Activated CD8-positive, alpha-beta memory T cell treated with anti-CD3 and anti-CD28 coated beads for 1 hour (primary cell): Measurements from ENCODE around the gene DEPDC5.
A peak's percentile ranks its signal among the peaks of the same experiment; 100 is the strongest.
"Not testable (repeated sequence)": the region's sequence is repeated elsewhere in the genome, so short reads cannot be mapped to it uniquely, and the experiment has no call there.

Experiments used
- DNase-seq, 2 donors: peaks; one replicate each; pipeline ENCODE4 v3.0.0-alpha.2; 2020; ENCODE audit warnings: low read depth in 1 of 2; ENCODE audit errors: extremely low read depth in 1 of 2

DEPDC5 gene

GRCh38 chr22:31748490-31748889 is 5.3 kb upstream of the DEPDC5 start:
- DNase-seq, result no peak

- peak; percentile 92 to 100 for DNase-seq
These were observed 4.0 kb upstream of the DEPDC5 start, which contains the start of gene PRR14L for GRCh38 chr22:31749636-31750364. PRR14L (minus strand) TSS chr22:31750132; CDS start chr22:31738860, 11,272 bp downstream.

DNA sequence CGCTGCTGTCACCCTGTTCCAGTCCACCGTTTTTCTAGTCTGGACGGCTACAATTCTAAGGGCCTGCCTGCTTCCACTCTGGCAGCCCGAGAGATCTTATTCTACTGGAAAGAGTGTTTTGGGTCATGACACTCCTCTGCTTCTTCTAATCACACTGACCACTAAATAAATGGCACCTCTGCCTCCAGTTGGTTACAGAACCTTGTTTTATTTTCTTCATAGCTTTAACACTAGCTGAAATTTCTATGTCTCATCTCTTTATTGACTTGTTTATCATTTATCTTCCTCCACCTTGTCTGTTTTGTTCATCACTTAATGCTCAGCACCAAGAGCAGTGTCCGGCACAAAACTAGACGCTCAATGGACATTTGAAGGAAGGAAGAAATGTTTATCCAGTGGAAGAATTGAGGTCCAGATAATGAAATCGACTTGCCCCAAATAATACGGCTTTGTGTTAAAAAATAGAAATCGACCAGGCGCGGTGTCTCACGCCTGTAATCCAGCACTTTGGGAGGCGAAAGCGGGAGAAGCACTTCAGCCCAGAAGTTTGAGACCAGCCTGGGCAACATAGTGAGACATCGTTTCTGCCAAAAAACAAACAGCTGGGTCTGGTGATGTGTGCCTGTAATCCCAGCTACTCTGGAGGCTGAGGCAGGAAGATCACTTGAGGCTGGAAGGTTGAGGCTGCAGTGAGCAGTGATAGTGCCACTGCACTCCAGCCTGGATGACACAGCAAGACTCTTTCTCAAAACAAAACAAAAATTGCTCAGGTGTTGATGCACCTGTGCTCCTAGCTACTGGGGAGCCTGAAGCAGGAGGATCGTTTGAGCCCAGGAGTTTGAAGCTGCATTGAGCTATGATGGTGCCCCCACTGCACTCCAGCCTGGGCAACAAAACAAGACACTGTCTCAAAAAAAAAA is 3.2 kb upstream of the DEPDC5 start:
- DNase-seq, result no peak

- no peak for DNase-seq
These were observed 1.5 kb upstream of the DEPDC5 start for GRCh38 chr22:31752096-31752847.

DNA sequence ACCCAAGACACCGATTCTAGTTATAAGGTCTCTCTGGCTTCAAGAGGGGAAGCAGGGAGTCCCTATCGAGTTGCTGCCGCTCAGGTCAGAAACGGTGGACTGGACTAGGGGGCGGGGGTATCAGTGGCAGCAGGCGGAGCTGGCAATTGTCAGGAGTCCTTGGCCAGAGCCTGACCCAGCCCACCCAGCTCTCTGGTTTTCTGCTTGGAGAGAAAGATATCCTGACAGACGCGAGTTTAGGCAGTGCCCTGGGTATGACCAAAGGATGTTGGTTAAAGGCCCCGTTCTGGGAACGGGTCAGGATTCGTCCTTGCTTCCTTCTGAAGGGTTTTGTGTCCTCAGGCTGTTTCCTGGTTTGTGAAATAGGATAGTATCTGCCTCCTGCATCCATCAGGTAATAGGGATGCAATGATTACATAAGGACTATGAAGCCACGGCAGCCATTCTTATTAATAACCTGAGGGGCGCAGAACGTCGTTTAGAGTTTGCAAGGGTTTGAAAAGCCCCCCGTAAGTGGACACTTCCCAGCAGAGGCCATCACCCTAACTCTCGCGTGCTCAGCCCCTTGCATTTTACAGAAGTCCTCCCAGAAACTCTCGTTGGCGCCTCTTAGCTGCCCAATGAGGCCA is 700 bp upstream of the DEPDC5 start:
- no peak for DNase-seq

DNA sequence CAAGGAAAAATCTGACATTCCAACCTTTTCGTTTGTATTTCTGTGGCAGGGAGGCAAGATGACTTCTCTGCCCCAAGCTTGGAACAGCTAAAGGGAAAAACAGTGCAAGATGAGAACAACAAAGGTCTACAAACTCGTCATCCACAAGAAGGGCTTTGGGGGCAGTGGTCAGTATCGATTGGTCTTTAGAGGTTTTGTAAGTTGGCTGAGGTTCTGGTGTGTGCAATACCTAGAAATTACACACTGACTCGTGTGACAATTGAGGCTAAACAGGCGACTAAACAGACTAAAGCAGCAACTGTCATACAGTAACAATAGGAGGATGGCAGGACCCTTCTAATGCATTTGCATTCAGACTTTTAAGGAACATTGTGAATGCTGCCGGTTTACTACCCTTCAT is 994 bp downstream of the DEPDC5 start:
- no peak for DNase-seq

DNA sequence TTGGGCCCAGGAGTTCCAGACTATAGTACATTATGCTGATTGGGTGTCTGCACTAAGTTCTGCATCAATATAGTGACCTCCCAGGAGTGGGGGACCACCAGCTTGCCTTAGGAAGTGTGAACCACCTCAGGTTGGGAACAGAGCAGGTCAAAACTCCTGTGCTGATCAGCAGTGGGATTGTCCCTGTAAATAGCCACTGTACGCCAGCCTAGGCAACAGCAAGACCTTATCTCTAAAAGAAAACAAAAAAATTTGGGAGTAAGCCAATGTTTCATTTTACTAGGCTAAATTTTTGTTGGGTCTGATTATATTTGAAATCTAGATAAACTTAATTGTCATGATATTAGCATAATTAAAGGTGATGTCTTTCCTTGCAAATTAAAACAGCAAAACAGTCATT is 3.4 kb downstream of the DEPDC5 start:
- DNase-seq, result no peak

DNA sequence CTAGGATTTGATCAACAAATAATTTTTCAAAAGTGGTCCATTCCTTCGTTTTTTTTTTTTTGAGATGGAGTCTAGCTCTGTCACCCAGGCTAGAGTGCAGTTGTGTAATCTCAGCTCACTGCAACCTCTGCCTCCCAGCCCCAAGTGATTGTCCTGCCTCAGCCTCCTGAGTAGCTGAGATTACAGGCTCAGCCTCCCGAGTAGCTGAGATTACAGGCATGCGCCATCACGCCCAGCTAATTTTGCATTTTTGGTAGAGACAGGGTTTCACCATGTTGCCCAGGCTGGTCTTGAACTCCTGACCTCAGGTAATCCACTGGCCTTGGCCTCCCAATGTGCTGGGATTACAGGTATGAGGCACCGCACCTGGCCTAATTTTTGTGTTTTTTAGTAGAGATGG is 5.0 kb downstream of the DEPDC5 start:
- not testable (repeated sequence) for DNase-seq

DNA sequence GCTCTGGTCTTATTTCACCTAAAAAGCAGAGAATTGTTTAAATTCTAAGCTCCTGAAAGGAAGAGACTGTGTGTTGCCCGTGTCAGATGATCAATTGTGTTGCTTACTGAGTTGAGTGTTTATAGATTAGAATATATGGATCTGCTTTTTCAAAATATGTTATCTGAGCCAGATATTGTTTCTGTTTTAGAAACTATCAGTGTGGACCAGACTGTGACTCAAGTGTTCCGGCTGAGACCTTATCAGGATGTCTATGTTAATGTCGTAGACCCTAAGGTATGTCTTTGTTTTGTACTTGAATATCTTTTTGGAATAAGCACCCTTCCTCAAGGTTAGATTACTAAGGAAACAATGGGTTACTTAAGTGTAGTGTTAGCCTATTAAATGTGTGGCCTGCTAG is 11.0 kb downstream of the DEPDC5 start:
- DNase-seq, result no peak

DNA sequence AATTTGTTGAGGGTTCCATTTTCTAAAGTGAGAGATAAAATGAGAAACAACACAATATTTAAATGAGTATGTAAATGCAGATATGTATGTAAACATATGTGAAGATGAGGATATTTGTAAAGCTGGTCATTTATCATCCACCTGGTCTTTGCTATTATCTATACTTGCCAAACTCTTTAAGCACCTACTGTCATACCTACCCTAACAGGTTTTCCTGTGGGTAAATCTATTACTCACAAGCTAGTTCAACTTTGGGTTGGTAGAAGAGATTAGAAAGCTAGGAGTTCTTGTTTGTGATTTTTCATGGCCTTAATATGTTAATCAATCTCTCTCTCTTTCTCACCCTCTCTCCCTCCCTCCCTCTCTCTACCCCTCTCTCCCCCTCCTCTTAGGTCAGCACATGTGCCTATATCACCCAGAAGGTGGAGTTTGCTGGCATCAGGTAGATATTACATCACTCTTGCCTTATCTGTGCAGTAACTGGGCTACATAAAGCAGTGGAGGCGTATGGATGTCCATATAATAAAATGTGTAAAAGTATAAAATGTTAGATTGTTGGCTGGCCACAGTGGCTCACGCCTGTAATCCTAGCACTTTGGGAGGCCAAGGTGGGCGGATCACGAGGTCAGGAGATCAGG is 14.7 kb downstream of the DEPDC5 start:
- DNase-seq, result no peak

- no peak for DNase-seq
These were observed 19.6 kb downstream of the DEPDC5 start for GRCh38 chr22:31773416-31773815.

DNA sequence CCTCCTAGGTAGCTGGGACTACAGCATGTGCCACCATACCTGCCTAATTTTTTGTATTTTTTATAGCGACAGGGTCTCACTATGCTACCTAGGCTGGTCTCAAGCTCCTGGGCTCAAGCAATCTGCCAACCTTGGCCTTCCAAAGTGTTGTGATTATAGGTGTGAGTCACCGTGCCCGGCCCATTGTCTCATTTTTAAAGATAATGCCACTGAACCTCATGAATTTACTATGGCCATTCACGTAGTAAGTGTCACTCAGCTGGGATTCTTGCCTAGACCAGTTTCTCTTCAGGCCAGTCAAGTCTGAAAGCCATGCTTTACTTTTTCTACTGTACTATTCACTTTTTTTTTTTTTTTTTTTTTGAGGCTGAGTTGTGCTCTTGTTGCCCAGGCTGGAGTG is 22.4 kb downstream of the DEPDC5 start:
- DNase-seq, result no peak

DNA sequence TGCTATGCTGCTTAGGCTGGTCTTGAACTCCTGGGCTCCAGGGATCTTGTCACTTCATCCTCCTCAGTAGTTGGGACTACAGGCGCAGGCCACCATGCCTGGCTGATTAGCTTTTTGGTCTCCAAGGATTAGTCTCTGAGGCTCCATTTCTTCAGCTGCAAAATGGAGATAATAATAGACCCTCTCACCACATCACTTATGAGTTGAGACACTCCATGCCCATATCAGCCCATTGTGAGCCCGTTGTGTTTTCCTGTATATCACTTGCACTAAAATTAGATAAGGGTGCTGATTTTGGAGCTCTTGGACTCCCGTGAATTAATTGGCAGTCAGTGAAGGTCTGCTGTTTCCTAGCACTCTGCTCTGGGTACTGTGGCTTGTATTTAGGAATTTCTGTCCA is 36.0 kb downstream of the DEPDC5 start:
- DNase-seq, result no peak

GRCh38 chr22:31790240-31790639 is 36.4 kb downstream of the DEPDC5 start:
- DNase-seq, result no peak

DNA sequence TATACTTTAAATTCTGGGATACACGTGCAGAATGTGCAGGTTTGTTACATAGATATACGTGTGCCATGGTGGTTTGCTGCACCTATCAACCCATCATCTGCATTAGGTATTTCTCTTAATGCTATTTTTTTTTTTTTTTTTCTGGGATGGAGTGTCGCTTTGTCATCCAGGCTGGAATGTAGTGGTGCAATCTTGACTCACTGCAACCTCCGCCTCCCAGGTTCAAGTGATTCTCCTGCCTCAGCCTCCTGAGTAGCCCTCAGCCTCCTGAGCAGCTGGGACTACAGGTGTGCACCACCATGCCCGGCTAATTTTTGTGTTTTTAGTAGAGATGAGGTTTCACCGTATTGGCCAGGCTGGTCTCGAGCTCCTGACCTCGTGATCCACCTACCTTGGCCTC is 45.5 kb downstream of the DEPDC5 start:
- DNase-seq, result not testable (repeated sequence)

GRCh38 chr22:31800065-31800464 is 46.2 kb downstream of the DEPDC5 start:
- DNase-seq, result no peak

DNA sequence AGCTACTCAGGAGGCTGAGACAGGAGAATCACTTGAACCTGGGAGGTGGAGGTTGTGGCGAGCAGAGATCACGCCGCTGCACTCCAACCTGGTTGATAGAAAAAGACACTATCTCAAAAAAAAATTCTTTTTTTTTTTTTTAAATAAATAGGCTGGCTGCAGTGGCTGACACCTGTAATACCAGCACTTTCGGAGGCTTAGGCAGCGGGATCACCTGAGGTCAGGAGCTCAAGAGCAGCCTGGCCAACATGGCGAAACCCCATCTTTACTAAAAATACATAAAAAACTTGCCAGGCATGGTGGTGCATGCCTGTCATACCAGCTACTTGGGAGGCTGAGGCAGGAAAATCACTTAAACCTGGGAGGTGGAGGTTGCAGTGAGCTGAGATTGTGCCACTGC is 47.0 kb downstream of the DEPDC5 start:
- not testable (repeated sequence) for DNase-seq

DNA sequence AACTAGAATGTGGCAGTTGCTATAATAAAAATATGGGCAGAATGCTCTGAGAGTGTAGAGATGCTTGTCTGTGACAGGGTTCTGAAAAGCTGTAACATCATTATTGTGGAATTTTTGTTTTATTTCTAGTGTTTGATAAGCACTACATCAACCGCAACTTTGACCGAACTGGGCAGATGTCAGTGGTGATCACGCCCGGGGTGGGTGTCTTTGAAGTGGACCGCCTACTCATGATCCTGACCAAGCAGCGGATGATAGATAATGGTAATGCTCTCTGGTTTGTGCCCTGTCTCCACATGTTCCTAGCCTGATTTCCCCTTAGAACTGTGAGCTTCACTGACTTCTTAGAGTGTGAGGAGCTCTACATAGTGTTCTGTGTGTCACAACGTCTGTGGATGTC is 48.8 kb downstream of the DEPDC5 start:
- no peak for DNase-seq

GRCh38 chr22:31806751-31807150 is 52.9 kb downstream of the DEPDC5 start:
- no peak for DNase-seq

DNA sequence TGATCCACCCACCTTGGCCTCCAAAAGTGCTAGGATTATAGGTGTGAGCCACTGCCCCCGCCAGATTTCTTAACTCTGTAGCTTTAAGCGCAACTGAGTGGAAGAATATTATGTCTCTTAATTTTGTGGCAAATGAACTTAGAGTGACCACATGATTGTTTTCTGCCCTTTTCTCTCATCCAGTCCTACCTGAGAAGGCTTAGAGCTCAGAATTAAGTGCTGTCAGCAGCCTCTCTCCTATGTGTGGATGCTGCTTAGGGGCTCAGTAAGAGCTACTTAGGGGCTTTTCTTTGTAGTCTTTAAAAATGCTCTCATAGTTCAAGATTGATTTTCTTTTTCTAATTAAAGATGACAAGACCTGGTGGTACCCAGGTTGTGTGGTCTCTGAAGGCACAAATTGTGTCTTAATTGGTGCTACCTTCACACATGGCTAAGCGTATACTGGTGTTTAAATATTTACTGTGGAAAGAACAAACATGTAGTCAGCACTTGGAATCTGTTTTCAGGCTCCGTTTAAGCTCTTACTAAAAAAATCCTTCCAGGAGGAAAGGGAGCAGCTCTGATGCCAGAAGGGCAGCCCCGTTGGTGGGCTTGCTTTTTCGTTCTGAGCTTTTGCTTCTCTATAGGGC is 59.3 kb downstream of the DEPDC5 start:
- no peak for DNase-seq
